ENCODE data around the gene C12orf60. TPM values are rescaled to one million over a fixed set of nuclear protein-coding genes. Genes with fewer than 3 reads are reported as not detected.

C12orf60 gene
- total and polyA plus RNA-seq, 2 of the 8 experiments (the other 6 are each of a cell fraction or from before 2014, with no cell fraction given) = 1.2 to 1.5 TPM

- DNase-seq (ENCODE audit: low read depth in 1 of 2, low spot score in 2 of 2) = no peak
- H3K79me1 ChIP-seq (ENCODE audit: low read depth, low read length) = no peaks in the 10 kb centered on the region
- no peak overlapping the region for H3K4me2 ChIP-seq (ENCODE audit: insufficient read depth in 1 of 2, low read depth in 2 of 2, low read length in 2 of 2)
- H3K9ac ChIP-seq (replicated peaks in 1 of 4; ENCODE audit: extremely low read depth in 1 of 4, low read depth in 3 of 4, low read length in 3 of 4) = no peak overlapping the region
- H4K91ac ChIP-seq (replicated peaks; ENCODE audit: insufficient read length, low read length) = no peak overlapping the region
- no peaks in the 10 kb centered on the region for H4K20me1 ChIP-seq (replicated peaks in 1 of 2; ENCODE audit: control insufficient read depth in 1 of 2, insufficient read depth in 2 of 2, low read length in 2 of 2)
- no peak overlapping the region for H3K27ac ChIP-seq (ENCODE audit: low read depth, low read length)
- H3K23ac ChIP-seq (ENCODE audit: insufficient read length) = no peak overlapping the region
- no peak overlapping the region for H3K18ac ChIP-seq (ENCODE audit: extremely low read depth, low read length)
- WGBS, 2 experiments (ENCODE audit: extremely low coverage in 1 of 2, insufficient coverage in 1 of 2, insufficient read length in 1 of 2, insufficient replicate concordance in 2 of 2, low coverage in 1 of 2, low lambda C conversion rate in 2 of 2, missing lambda C conversion rate in 1 of 2) = 90% methylated on average over 5 of the region's 5 CpGs; no CpG with 5 or more reads in 1 of the 2 experiments
- no peak for FAIRE-seq
- H2BK5ac ChIP-seq (ENCODE audit: low read depth, low read length) = no peak overlapping the region
- no peaks in the 10 kb centered on the region for H3K23me2 ChIP-seq (ENCODE audit: low read depth, low read length)
- H4K5ac ChIP-seq (ENCODE audit: insufficient read length, low read depth, low read length) = no peak overlapping the region
- no peak overlapping the region for H2BK20ac ChIP-seq (ENCODE audit: low read length)
- no peak overlapping the region for H2BK15ac ChIP-seq (ENCODE audit: low read length)
- no peak overlapping the region for H2AFZ ChIP-seq (ENCODE audit: low read length)
- no peak overlapping the region for H2BK12ac ChIP-seq (ENCODE audit: low read depth, low read length)
- H3K79me2 ChIP-seq (ENCODE audit: control insufficient read depth in 1 of 2, insufficient read depth in 2 of 2, low read length in 2 of 2) = no peaks in the 10 kb centered on the region
- no peak overlapping the region for H2AK5ac ChIP-seq (ENCODE audit: low read depth, low read length)
- no peak overlapping the region for H3K4ac ChIP-seq (replicated peaks; ENCODE audit: insufficient read length, low read depth, low read length)
- H3K14ac ChIP-seq (ENCODE audit: insufficient read length) = no peak overlapping the region
- no peaks in the 10 kb centered on the region for H3K4me1 ChIP-seq (replicated peaks in 1 of 4; ENCODE audit: control insufficient read depth in 3 of 4, insufficient read depth in 4 of 4, low read length in 3 of 4)
- H4K8ac ChIP-seq (ENCODE audit: extremely low read depth, insufficient read depth, low read length) = no peak overlapping the region
- H2BK120ac ChIP-seq (replicated peaks; ENCODE audit: low read depth, low read length) = no peak overlapping the region
- ChIA-PET POLR2A (ENCODE audit: partially characterized antibody) (interaction anchor here (0.9 to 1.0 kb wide), 2 partner anchors 35 to 43 kb away, joined by 3 to 4 read pairs; no protein-coding TSS in a partner anchor), CTCF (ENCODE audit: partially characterized antibody) (interaction anchor here (1.1 to 5.2 kb wide), 21 partner anchors 8 to 416 kb away, joined by 3 to 35 read pairs (median 5); partner anchors contain the start of genes ART4 and RERG)
- no peak overlapping the region for H3K4me3 ChIP-seq (ENCODE audit: extremely low read depth in 1 of 4, insufficient read depth in 2 of 4, low read depth in 3 of 4, low read length in 4 of 4)
- H3K36me3 ChIP-seq (ENCODE audit: control insufficient read depth in 2 of 4, insufficient read depth in 4 of 4, low read length in 3 of 4) = no peaks in the 10 kb centered on the region
- no peak overlapping the region for H3K56ac ChIP-seq (replicated peaks; ENCODE audit: insufficient read length, low read depth, low read length)
- no peaks in the 10 kb centered on the region for H3K27me3 ChIP-seq (replicated peaks in 1 of 4; ENCODE audit: control insufficient read depth in 3 of 4, extremely low read depth in 1 of 4, insufficient read depth in 3 of 4, low read length in 3 of 4)
- H3K9me3 ChIP-seq (ENCODE audit: insufficient read depth in 2 of 2, low read depth in 1 of 2, low read length in 1 of 2) = no peaks in the 10 kb centered on the region
- TF ChIP-seq, protein P1, sequence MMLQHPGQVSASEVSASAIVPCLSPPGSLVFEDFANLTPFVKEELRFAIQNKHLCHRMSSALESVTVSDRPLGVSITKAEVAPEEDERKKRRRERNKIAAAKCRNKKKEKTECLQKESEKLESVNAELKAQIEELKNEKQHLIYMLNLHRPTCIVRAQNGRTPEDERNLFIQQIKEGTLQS (IDR thresholded peaks at IDR 0.05; ENCODE audit: insufficient read depth, low read depth, low read length) = no peak
- TF ChIP-seq BACH1 (IDR thresholded peaks at IDR 0.05; ENCODE audit: low read length) (no peak), TBP (IDR thresholded peaks at IDR 0.05; ENCODE audit: low read depth, low read length) (no peak), HDAC6 (IDR thresholded peaks at IDR 0.05; ENCODE audit: low read depth, low read length) (no peak), CBX8 (IDR thresholded peaks at IDR 0.05; ENCODE audit: borderline replicate concordance, low read depth, low read length) (no peak), RNF2 (IDR thresholded peaks at IDR 0.05; ENCODE audit: borderline replicate concordance, low read depth, low read length, missing control alignments, poor library complexity, severe bottlenecking) (no peak), MAX (IDR thresholded peaks at IDR 0.05) (no peak), KDM4A (IDR thresholded peaks at IDR 0.05; ENCODE audit: low read depth, low read length, severe bottlenecking) (no peak), RBBP5 (IDR thresholded peaks at IDR 0.05; ENCODE audit: borderline replicate concordance, low read depth, low read length) (no peak), TCF12 (IDR thresholded peaks at IDR 0.05; ENCODE audit: low read depth, low read length) (no peak), SRF (IDR thresholded peaks at IDR 0.05; ENCODE audit: low read depth, low read length) (no peak)
These were observed 6.9 kb downstream of the C12orf60 start for GRCh38 chr12:14810167-14810952.

All from H1 (cell line).